K562 (cell line): Measurements from ENCODE around the gene LCNL1. TPM values are rescaled to one million over a fixed set of nuclear protein-coding genes. Genes with fewer than 3 reads are reported as not detected.
A peak's percentile ranks its signal among the peaks of the same experiment; 100 is the strongest.

ENCODE experiments used
- BACH1 ChIP-seq: fragments of 200-800 bp; sonication (Bioruptor generic); IDR thresholded peaks from 2 replicates; pipeline ENCODE4 v1.6.1; 2016; ENCODE audit warnings: missing genetic modification characterization, missing compliant biosample characterization
- DMBX1 ChIP-seq: fragments of 250-450 bp; sonication (Bioruptor Pico); IDR thresholded peaks from 2 replicates; pipeline ENCODE4 v1.8.0; 2022; ENCODE audit warnings: inconsistent platforms, mild to moderate bottlenecking, moderate library complexity, borderline replicate concordance
- ESRRB ChIP-seq: fragments of 250-450 bp; sonication (Bioruptor Pico); IDR thresholded peaks from 2 replicates; pipeline ENCODE4 v1.5.0; 2020; ENCODE audit warnings: mild to moderate bottlenecking, moderate library complexity, borderline replicate concordance
- FOXP1 ChIP-seq: sonication (generic); formaldehyde crosslinking; IDR thresholded peaks from 2 replicates; pipeline ENCODE4 v1.8.0; 2022; ENCODE audit warnings: mild to moderate bottlenecking, missing genetic modification reagents
- HNRNPK ChIP-seq: fragments of 200-400 bp; formaldehyde crosslinking; IDR thresholded peaks from one replicate; pipeline ENCODE4 v1.6.1; 2018; ENCODE audit warnings: mild to moderate bottlenecking, low read depth, low read length; ENCODE audit not compliant: poor library complexity, severe bottlenecking
- KDM1A ChIP-seq, 2 experiments: fragments of 450-650 bp; IDR thresholded peaks; 2 replicates each; pipeline ENCODE4 v1.6.1; 2016; ENCODE audit warnings: mild to moderate bottlenecking in 2 of 2
- MYC ChIP-seq, 2 experiments: fragments of 250-450 bp in 1 of 2; sonication (Bioruptor Pico) in 1 of 2; IDR thresholded peaks; 2 replicates each; pipeline versions ENCODE4 v1.5.1 to v1.6.1; 2012 to 2021; ENCODE audit warnings: low read depth in 2 of 2, borderline replicate concordance in 1 of 2, improper control_type of control experiment in 1 of 2, low read length in 1 of 2, mild to moderate bottlenecking in 1 of 2, moderate library complexity in 1 of 2
- POLR2A ChIP-seq: fragments of 450-650 bp; conservative IDR thresholded peaks from 2 replicates; pipeline ENCODE4 v1.6.1; 2016
- PURB ChIP-seq: sonication (generic); formaldehyde crosslinking; IDR thresholded peaks from 2 replicates; pipeline ENCODE4 v1.9.0; 2021; ENCODE audit warnings: low read depth, mild to moderate bottlenecking, missing genetic modification reagents
- RAD51 ChIP-seq: fragments of 450-650 bp; IDR thresholded peaks from 2 replicates; pipeline ENCODE4 v1.7.1; 2016; ENCODE audit warnings: low read depth, mild to moderate bottlenecking, borderline replicate concordance
- RBM15 ChIP-seq: fragments of 200-400 bp; formaldehyde crosslinking; IDR thresholded peaks from 2 replicates; pipeline ENCODE4 v1.6.1; 2018; ENCODE audit warnings: mild to moderate bottlenecking, low read length, moderate library complexity; ENCODE audit not compliant: insufficient read depth
- RBM22 ChIP-seq: fragments of 200-400 bp; formaldehyde crosslinking; IDR thresholded peaks from 2 replicates; pipeline ENCODE4 v1.6.1; 2018; ENCODE audit warnings: low read length, low read depth; ENCODE audit not compliant: poor library complexity, severe bottlenecking
- SAFB2 ChIP-seq: fragments of 200-400 bp; formaldehyde crosslinking; IDR thresholded peaks from 2 replicates; pipeline ENCODE4 v1.6.1; 2018; ENCODE audit warnings: borderline replicate concordance, low read length, low read depth, moderate library complexity; ENCODE audit not compliant: severe bottlenecking
- ZFP36 ChIP-seq: fragments of 150-350 bp; IDR thresholded peaks from 2 replicates; pipeline ENCODE4 v1.6.1; 2018; ENCODE audit warnings: low read length, low read depth; ENCODE audit not compliant: partially characterized antibody
- ZNF224 ChIP-seq: sonication (generic); formaldehyde crosslinking; IDR thresholded peaks from 2 replicates; pipeline ENCODE4 v1.8.0; 2022; ENCODE audit warnings: mild to moderate bottlenecking, missing genetic modification reagents
- ZNF586 ChIP-seq: fragments of 450-650 bp; formaldehyde crosslinking; conservative IDR thresholded peaks from 2 replicates; pipeline ENCODE4 v1.4.0; 2020; ENCODE audit warnings: mild to moderate bottlenecking, moderate library complexity
- ZNF766 ChIP-seq: fragments of 200-800 bp; sonication (Bioruptor generic); conservative IDR thresholded peaks from 2 replicates; pipeline ENCODE4 v1.6.1; 2016; ENCODE audit warnings: missing genetic modification characterization, missing compliant biosample characterization
- polyA plus RNA-seq, 8 experiments: library from polyadenylated mRNA; depleted of rRNA in 4 of 8; stranded (reverse) in 5 of 8; unstranded in 3 of 8; fragments of >200 nt; fragmentation: Nextera tagmentation in 2 of 8; fragmentation: Illumina TruSeq in 1 of 8; extraction: Ambion mirVana in 2 of 8; extraction: Trizol in 1 of 8; gene quantifications; 2 replicates each; pipeline versions ENCODE4 v1.2.1 to v1.2.3, GENCODE V29; 2011 to 2014; ENCODE audit warnings: inconsistent platforms in 1 of 8, missing spikeins in 1 of 8
- total RNA-seq, 7 experiments: library from RNA; depleted of rRNA in 6 of 7; stranded (reverse); fragments of >200 nt in 6 of 7; fragmentation: Illumina TruSeq in 2 of 7; extraction: Trizol in 2 of 7; gene quantifications; 2 replicates each; pipeline versions ENCODE4 v1.2.1 to v1.2.3, GENCODE V29; 2011 to 2021; ENCODE audit warnings: low replicate concordance in 1 of 7
- TF ChIP-seq, protein P1 (sequence below): fragments of 250-450 bp; sonication (Bioruptor Pico); IDR thresholded peaks from 2 replicates; pipeline ENCODE4 v1.5.0; 2021; ENCODE audit warnings: mild to moderate bottlenecking, moderate library complexity
- TF ChIP-seq, protein P2 (sequence below): fragments of 450-650 bp; formaldehyde crosslinking; IDR thresholded peaks from 2 replicates; pipeline ENCODE4 v1.4.0; 2022; ENCODE audit warnings: missing genetic modification characterization

Gene LCNL1
- total and polyA plus RNA-seq, 9 of the 15 experiments (the other 6 are each of a cell fraction or from before 2014, with no cell fraction given) = 0.04 to 0.16 (median 0.04) TPM; not detected in 4

DNA sequence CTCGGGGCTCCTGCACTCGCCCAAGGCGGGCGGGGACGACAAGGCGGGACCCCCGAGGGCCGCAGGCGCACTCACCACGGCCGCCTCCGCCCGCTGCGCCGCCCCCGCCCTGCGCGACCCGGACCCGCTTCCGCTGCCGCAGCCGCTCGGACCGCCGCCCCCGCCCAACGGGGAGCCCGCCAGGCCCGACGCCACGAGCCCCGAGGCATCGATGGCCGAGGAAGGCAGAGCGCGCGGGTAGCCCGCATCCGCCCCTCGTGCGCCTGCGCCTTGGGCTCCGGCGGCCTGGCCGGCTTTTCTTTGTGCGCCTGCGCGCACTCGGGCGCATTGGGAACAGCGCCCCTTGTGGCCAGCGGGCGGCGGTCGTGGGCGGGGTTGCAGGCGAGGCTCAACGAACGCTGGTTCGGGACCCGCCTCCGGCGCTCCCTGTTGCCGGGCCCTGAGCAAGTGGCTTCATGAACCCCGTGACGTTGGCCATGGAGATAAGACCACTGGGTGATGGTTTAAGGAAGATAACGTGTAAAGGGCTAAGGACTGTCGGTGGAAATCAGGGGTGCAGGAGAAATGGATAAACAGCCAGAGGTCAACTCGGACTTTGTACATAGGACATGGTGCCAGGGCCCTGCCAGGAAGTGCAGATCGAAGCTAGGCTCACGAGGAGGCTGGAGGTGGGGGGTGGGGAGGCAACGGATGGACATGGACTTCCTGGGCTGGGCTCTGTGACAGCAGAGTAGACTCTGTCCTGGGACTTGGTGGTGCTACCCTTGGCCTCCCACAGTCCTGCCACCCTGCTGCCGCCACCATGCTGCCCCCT, 38.1 kb upstream of the LCNL1 start, which contains the start of the genes C8G and FBXW5 (continued):
- TF ChIP-seq, protein P1, sequence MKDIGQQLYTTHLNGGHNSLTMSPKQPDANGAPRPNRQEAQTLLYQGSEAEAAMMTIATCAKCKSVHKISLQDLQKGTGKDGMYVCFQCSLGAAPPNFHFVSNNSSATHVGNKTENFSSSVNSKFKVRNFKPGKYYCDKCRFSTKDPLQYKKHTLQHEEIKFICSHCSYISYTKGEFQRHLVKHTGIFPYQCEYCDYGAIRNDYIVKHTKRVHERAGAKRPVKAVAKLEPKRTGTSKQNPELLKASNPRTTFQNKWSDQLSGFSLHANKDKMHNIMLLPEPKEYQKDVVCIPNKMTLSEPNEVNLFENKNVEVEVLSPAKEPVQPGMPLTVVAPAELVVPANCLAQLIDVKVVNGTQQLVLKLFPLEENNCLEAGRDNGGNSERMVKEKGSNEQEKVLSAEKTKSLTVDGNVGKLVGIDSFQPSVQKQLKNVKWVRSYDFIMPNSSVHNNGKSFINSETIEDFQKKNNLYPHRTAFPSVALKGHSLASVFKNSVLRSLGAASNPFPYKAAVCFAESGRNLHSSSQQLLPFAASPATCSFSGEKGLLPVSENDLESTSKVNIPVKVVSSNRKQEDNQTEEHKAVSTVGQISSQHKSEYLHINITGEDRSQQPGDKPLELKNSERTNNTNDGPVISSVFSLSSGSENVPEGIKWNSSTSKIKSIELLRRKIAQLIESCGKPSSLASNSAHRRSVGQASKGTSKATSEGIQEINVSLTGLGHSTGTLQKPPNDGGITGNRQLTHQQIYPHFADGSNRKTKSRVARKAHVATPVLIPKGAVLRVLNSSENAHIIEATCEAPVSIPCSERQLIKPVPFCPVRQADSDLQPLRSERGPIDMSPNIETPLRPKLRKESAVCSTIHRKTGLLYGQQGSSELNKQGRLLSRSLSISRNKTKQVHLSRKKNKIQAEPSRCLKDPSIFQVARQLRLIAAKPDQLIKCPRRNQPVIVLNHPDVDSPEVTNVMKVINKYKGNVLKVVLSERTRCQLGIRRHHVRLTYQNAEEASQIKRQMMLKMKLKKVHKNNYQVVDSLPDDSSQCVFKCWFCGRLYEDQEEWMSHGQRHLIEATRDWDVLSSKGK = no peak
- TF ChIP-seq ZFP36 (peak; percentile 34), SAFB2 (no peak), FOXP1 (CRISPR knock-in tag) (0 out of 2 replicates have a peak, but pooled peaks have one; percentile 28), HNRNPK (peak; percentile 13), RBM22 (peak; percentile 80), KDM1A (IDR thresholded peaks at IDR 0.05) (peak in 1 of 2 experiments; percentile 52; a peak in 1 of 4 replicates), ZNF586 (CRISPR knock-in tag) (no peak), ZNF224 (CRISPR knock-in tag) (no peak), ESRRB (CRISPR knock-in tag) (no peak), RBM15 (no peak), PURB (CRISPR knock-in tag) (no peak), RAD51 (peak; percentile 60), BACH1 (tag) (no peak), POLR2A (0 out of 2 replicates have a peak, but pooled peaks have one; percentile 34), DMBX1 (CRISPR knock-in tag) (0 out of 2 replicates have a peak, but pooled peaks have one; percentile 15), ZNF766 (CRISPR knock-in tag) (0 out of 2 replicates have a peak, but pooled peaks have one; percentile 40), MYC (IDR thresholded peaks at IDR 0.05; ENCODE audit: low read depth, low read length) (peak; percentile 71), MYC (CRISPR knock-in tag; IDR thresholded peaks at IDR 0.05; ENCODE audit: borderline replicate concordance, low read depth) (no peak; the same call in 1 of the 2 replicates)
- TF ChIP-seq, protein P2, sequence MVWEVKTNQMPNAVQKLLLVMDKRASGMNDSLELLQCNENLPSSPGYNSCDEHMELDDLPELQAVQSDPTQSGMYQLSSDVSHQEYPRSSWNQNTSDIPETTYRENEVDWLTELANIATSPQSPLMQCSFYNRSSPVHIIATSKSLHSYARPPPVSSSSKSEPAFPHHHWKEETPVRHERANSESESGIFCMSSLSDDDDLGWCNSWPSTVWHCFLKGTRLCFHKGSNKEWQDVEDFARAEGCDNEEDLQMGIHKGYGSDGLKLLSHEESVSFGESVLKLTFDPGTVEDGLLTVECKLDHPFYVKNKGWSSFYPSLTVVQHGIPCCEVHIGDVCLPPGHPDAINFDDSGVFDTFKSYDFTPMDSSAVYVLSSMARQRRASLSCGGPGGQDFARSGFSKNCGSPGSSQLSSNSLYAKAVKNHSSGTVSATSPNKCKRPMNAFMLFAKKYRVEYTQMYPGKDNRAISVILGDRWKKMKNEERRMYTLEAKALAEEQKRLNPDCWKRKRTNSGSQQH (CRISPR knock-in tag) = peak; percentile 61; the same call in 1 of the 2 replicates
